ENCODE results near the gene ORC4.
"Not testable (repeated sequence)": the region's sequence is repeated elsewhere in the genome, so short reads cannot be mapped to it uniquely, and the experiment has no call there.

ORC4 gene

GRCh38 chr2:148014616-148015015 lies 5.9 kb downstream of the ORC4 start:
- no peak for DNase-seq (ENCODE audit: low read depth)

- no peak for DNase-seq (ENCODE audit: low read depth)
These were observed 6.7 kb downstream of the ORC4 start for GRCh38 chr2:148013876-148014275.

- DNase-seq (ENCODE audit: low read depth), result not testable (repeated sequence)
These were observed 12.1 kb downstream of the ORC4 start for GRCh38 chr2:148008411-148008810.

GRCh38 chr2:148007219-148007900 lies 13.2 kb downstream of the ORC4 start:
- no peak for DNase-seq (ENCODE audit: low read depth)

GRCh38 chr2:148006249-148007007 lies 14.1 kb downstream of the ORC4 start:
- no peak for DNase-seq (ENCODE audit: low read depth)

- DNase-seq (ENCODE audit: low read depth), result not testable (repeated sequence)
These were observed 18.1 kb downstream of the ORC4 start for GRCh38 chr2:148002420-148002819.

- DNase-seq (ENCODE audit: low read depth), result no peak
These were observed 20.4 kb downstream of the ORC4 start for GRCh38 chr2:148000095-148000494.

- no peak for DNase-seq (ENCODE audit: low read depth)
These were observed 21.4 kb downstream of the ORC4 start for GRCh38 chr2:147999126-147999525.

- DNase-seq (ENCODE audit: low read depth), result no peak
These were observed 22.3 kb downstream of the ORC4 start for GRCh38 chr2:147998203-147998602.

GRCh38 chr2:147996828-147997227 lies 23.7 kb downstream of the ORC4 start:
- DNase-seq (ENCODE audit: low read depth), result no peak

- not testable (repeated sequence) for DNase-seq (ENCODE audit: low read depth)
These were observed 25.6 kb downstream of the ORC4 start for GRCh38 chr2:147994965-147995364.

GRCh38 chr2:147989809-147990403 lies 30.6 kb downstream of the ORC4 start:
- DNase-seq (ENCODE audit: low read depth), result no peak

GRCh38 chr2:147989102-147989501 lies 31.4 kb downstream of the ORC4 start:
- no peak for DNase-seq (ENCODE audit: low read depth)

GRCh38 chr2:147980940-147981528 lies 39.5 kb downstream of the ORC4 start:
- no peak for DNase-seq (ENCODE audit: low read depth)

- DNase-seq (ENCODE audit: low read depth), result no peak
These were observed 42.9 kb downstream of the ORC4 start for GRCh38 chr2:147977679-147978078.

- no peak for DNase-seq (ENCODE audit: low read depth)
These were observed 44.4 kb downstream of the ORC4 start for GRCh38 chr2:147976102-147976501.

GRCh38 chr2:147968571-147968970 lies 52.0 kb downstream of the ORC4 start:
- no peak for DNase-seq (ENCODE audit: low read depth)

- DNase-seq (ENCODE audit: low read depth), result no peak
These were observed 68.4 kb downstream of the ORC4 start for GRCh38 chr2:147952118-147952517.

GRCh38 chr2:147945660-147946059 lies 74.9 kb downstream of the ORC4 start:
- no peak for DNase-seq (ENCODE audit: low read depth)

GRCh38 chr2:147939313-147939712 lies 81.2 kb downstream of the ORC4 start:
- no peak for DNase-seq (ENCODE audit: low read depth)

- no peak for DNase-seq (ENCODE audit: low read depth)
These were observed 82.7 kb downstream of the ORC4 start for GRCh38 chr2:147937744-147938349.

- no peak for DNase-seq (ENCODE audit: low read depth)
These were observed 85.5 kb downstream of the ORC4 start for GRCh38 chr2:147934881-147935620.
